MM.1S (cell line): ENCODE measurements around the gene C3orf20.

ENCODE experiments used
- DNase-seq: peaks from one replicate; pipeline ENCODE4 v3.0.0-alpha.2; 2015
- H2AFZ ChIP-seq: fragments of 300-600 bp; sonication (generic); 2 replicates; pipeline ENCODE4 v1.6.0; 2016; ENCODE audit warnings: antibody characterized with exemption, low read length
- H3F3A ChIP-seq: fragments of 300-600 bp; sonication (generic); 2 replicates; pipeline ENCODE4 v1.6.1; 2016; ENCODE audit warnings: mild to moderate bottlenecking, antibody characterized with exemption, low read length, moderate library complexity, mixed read lengths; ENCODE audit not compliant: insufficient read depth
- H3K27ac ChIP-seq: fragments of 300-600 bp; sonication (generic); 2 replicates; pipeline ENCODE4 v1.5.1; 2016; ENCODE audit warnings: mild to moderate bottlenecking, low read length
- H3K27me3 ChIP-seq: fragments of 300-600 bp; sonication (generic); replicated peaks from 2 replicates; pipeline ENCODE4 v1.6.0; 2016; ENCODE audit warnings: low read length; ENCODE audit not compliant: insufficient read depth
- H3K36me3 ChIP-seq: fragments of 300-600 bp; sonication (generic); replicated peaks from 2 replicates; pipeline ENCODE4 v1.6.1; 2016; ENCODE audit warnings: mild to moderate bottlenecking, low read length, mixed read lengths; ENCODE audit not compliant: insufficient read depth
- H3K4me1 ChIP-seq: fragments of 300-600 bp; sonication (generic); 2 replicates; pipeline ENCODE4 v1.6.1; 2016; ENCODE audit warnings: low read length, mixed read lengths
- H3K4me2 ChIP-seq: fragments of 300-600 bp; sonication (generic); 2 replicates; pipeline ENCODE4 v1.6.0; 2016; ENCODE audit warnings: low read depth, low read length
- H3K4me3 ChIP-seq: fragments of 300-600 bp; sonication (generic); 2 replicates; pipeline ENCODE4 v1.5.1; 2016; ENCODE audit warnings: low read length, mixed read lengths
- H3K79me2 ChIP-seq: fragments of 300-600 bp; sonication (generic); 2 replicates; pipeline ENCODE4 v1.6.1; 2016; ENCODE audit warnings: mixed run types, low read length, mixed read lengths
- H3K9ac ChIP-seq: fragments of 300-600 bp; sonication (generic); 2 replicates; pipeline ENCODE4 v1.6.1; 2016; ENCODE audit warnings: low read length, mixed read lengths
- H3K9me2 ChIP-seq: fragments of 300-600 bp; sonication (generic); replicated peaks from 2 replicates; pipeline ENCODE4 v1.6.1; 2016; ENCODE audit warnings: mild to moderate bottlenecking, low read length, mixed read lengths; ENCODE audit not compliant: insufficient read depth
- H3K9me3 ChIP-seq: fragments of 300-600 bp; sonication (generic); replicated peaks from 2 replicates; pipeline ENCODE4 v1.6.1; 2016; ENCODE audit warnings: mild to moderate bottlenecking, low read length, mixed read lengths; ENCODE audit not compliant: insufficient read depth
- H4K20me1 ChIP-seq: fragments of 300-600 bp; sonication (generic); 2 replicates; pipeline ENCODE4 v1.6.1; 2016; ENCODE audit warnings: mild to moderate bottlenecking, low read length, moderate library complexity, mixed read lengths; ENCODE audit not compliant: insufficient read depth
- CTCF ChIP-seq: fragments of 300-600 bp; sonication (generic); IDR thresholded peaks from 2 replicates; pipeline ENCODE4 v1.5.1; 2016; ENCODE audit warnings: antibody characterized with exemption, low read length, mixed read lengths
- EZH2 ChIP-seq: fragments of 300-600 bp; sonication (generic); optimal IDR thresholded peaks from 2 replicates; pipeline ENCODE3; 2017; ENCODE audit warnings: low read depth, mild to moderate bottlenecking, antibody characterized with exemption, low read length, mixed read lengths
- EZH2phosphoT487 ChIP-seq: fragments of 300-600 bp; sonication (generic); IDR thresholded peaks from 2 replicates; pipeline ENCODE4 v1.6.1; 2018; ENCODE audit warnings: antibody characterized with exemption, low read length

Gene C3orf20

GRCh38 chr3:14674841-14675240 lies at the start of gene C3orf20:
Gene C3orf20 (plus strand): TSS chr3:14675141. CDS start chr3:14682714, 7,573 bp downstream.
- no peak for DNase-seq
- H3K27me3 ChIP-seq = no peaks in the 10 kb centered on the region
- no peaks in the 10 kb centered on the region for H3K9me2 ChIP-seq
- no peak within 1 kb of the TSS for H3K4me2 ChIP-seq
- H3K9ac ChIP-seq = no peak within 1 kb of the TSS
- no peaks in the 10 kb centered on the region for H3K9me3 ChIP-seq
- TF ChIP-seq EZH2 = no peak
- TF ChIP-seq EZH2phosphoT487 = no peak
- TF ChIP-seq CTCF = no peak
- H3K4me1 ChIP-seq = peaks cover 9% of the 10 kb centered on the region
- H3K79me2 ChIP-seq = no peaks in the 10 kb centered on the region
- no peaks in the 10 kb centered on the region for H4K20me1 ChIP-seq
- H3K27ac ChIP-seq = no peak within 1 kb of the TSS
- no peak within 1 kb of the TSS for H3K4me3 ChIP-seq
- H3K36me3 ChIP-seq = peaks cover 15% of the 10 kb centered on the region
- no peak within 1 kb of the TSS for H2AFZ ChIP-seq
- no peaks in the 10 kb centered on the region for H3F3A ChIP-seq

GRCh38 chr3:14625443-14625842 lies 49.5 kb upstream of the C3orf20 start:
- Histone ChIP-seq H3K9ac (no peak overlapping the region), H3K4me3 (no peak overlapping the region), H3K4me1 (no peaks in the 10 kb centered on the region), H3K27me3 (peaks cover 7% of the 10 kb centered on the region; the same call in 1 of the 2 replicates), H2AFZ (no peak overlapping the region), H3K4me2 (no peak overlapping the region), H4K20me1 (no peaks in the 10 kb centered on the region), H3F3A (no peaks in the 10 kb centered on the region), H3K36me3 (no peaks in the 10 kb centered on the region), H3K9me3 (no peaks in the 10 kb centered on the region), H3K79me2 (no peaks in the 10 kb centered on the region), H3K27ac (no peak overlapping the region), H3K9me2 (no peaks in the 10 kb centered on the region)
- DNase-seq = no peak
- TF ChIP-seq CTCF (no peak), EZH2phosphoT487 (no peak), EZH2 (no peak)

- no peak overlapping the region for H3K4me3 ChIP-seq
- H3F3A ChIP-seq = no peaks in the 10 kb centered on the region
- no peaks in the 10 kb centered on the region for H3K4me1 ChIP-seq
- H3K27me3 ChIP-seq = peaks cover 7% of the 10 kb centered on the region; the same call in 1 of the 2 replicates
- no peaks in the 10 kb centered on the region for H3K9me2 ChIP-seq
- no peaks in the 10 kb centered on the region for H3K79me2 ChIP-seq
- H3K4me2 ChIP-seq = no peak overlapping the region
- H2AFZ ChIP-seq = no peak overlapping the region
- H4K20me1 ChIP-seq = no peaks in the 10 kb centered on the region
- TF ChIP-seq EZH2 (no peak), CTCF (no peak), EZH2phosphoT487 (no peak)
- DNase-seq = no peak
- H3K27ac ChIP-seq = no peak overlapping the region
- H3K36me3 ChIP-seq = no peaks in the 10 kb centered on the region
- H3K9me3 ChIP-seq = no peaks in the 10 kb centered on the region
- no peak overlapping the region for H3K9ac ChIP-seq
Measured at GRCh38 chr3:14627815-14628214, 47.1 kb upstream of the C3orf20 start.
